ENCODE results near the gene OR4K2. TPM values are rescaled to one million over a fixed set of nuclear protein-coding genes. Genes with fewer than 3 reads are reported as not detected.
"Not testable (repeated sequence)": the region's sequence is repeated elsewhere in the genome, so short reads cannot be mapped to it uniquely, and the experiment has no call there.

The OR4K2 gene
- total RNA-seq, 1 experiment from 2014 or later = not detected

DNA sequence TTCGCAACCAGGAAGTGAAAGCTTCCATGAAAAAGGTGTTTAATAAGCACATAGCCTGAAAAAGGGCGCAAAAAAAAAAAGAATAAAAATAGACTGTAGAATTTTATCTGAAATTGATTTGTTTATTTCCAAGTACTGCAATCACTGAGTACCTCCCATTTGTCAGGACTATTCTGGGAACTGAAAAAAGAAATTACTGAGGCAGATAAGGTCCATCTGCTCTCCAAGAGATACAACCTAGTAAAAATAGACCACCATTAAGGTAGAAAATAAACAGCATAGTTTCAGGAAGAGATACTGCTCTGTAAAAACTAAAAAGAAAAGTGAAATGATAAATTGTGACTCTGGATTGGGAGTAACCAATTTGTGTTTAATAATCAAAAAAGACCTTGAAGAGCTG is 46.6 kb upstream of the OR4K2 start:
- H3K79me1 ChIP-seq (ENCODE audit: insufficient read depth, low read depth, low read length, poor library complexity, severe bottlenecking) = no peaks in the 10 kb centered on the region
- H4K5ac ChIP-seq (ENCODE audit: insufficient read length, low read depth, low read length) = no peak overlapping the region
- no peaks in the 10 kb centered on the region for H4K20me1 ChIP-seq (ENCODE audit: control insufficient read depth, insufficient read depth, insufficient read length)
- no peak overlapping the region for H3K18ac ChIP-seq (ENCODE audit: insufficient read length, low read depth, low read length)
- peaks cover 77% of the 10 kb centered on the region for H3K9me3 ChIP-seq (ENCODE audit: control insufficient read depth, low read depth, low read length)
- no peak overlapping the region for H3K23ac ChIP-seq (ENCODE audit: insufficient read length, low read depth, low read length)
- H4K91ac ChIP-seq (ENCODE audit: insufficient read length, low read depth, low read length) = no peak overlapping the region
- H4K8ac ChIP-seq (replicated peaks; ENCODE audit: insufficient read length, low read depth, low read length) = no peak overlapping the region
- no peaks in the 10 kb centered on the region for H3K79me2 ChIP-seq (ENCODE audit: insufficient read depth, low read length)
- no peak overlapping the region for H3K4ac ChIP-seq (ENCODE audit: low read depth, low read length)
- TF ChIP-seq, protein P1, sequence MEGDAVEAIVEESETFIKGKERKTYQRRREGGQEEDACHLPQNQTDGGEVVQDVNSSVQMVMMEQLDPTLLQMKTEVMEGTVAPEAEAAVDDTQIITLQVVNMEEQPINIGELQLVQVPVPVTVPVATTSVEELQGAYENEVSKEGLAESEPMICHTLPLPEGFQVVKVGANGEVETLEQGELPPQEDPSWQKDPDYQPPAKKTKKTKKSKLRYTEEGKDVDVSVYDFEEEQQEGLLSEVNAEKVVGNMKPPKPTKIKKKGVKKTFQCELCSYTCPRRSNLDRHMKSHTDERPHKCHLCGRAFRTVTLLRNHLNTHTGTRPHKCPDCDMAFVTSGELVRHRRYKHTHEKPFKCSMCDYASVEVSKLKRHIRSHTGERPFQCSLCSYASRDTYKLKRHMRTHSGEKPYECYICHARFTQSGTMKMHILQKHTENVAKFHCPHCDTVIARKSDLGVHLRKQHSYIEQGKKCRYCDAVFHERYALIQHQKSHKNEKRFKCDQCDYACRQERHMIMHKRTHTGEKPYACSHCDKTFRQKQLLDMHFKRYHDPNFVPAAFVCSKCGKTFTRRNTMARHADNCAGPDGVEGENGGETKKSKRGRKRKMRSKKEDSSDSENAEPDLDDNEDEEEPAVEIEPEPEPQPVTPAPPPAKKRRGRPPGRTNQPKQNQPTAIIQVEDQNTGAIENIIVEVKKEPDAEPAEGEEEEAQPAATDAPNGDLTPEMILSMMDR (conservative IDR thresholded peaks at IDR 0.05) = no peak
- no peak overlapping the region for H3T11ph ChIP-seq (ENCODE audit: low read length)
- H2AFZ ChIP-seq (ENCODE audit: low read length) = no peak overlapping the region
- peaks cover 0 to 21% of the 10 kb centered on the region in 2 experiments for H3K9me3 Mint-ChIP-seq
- no peaks in the 10 kb centered on the region for H3K27me3 Mint-ChIP-seq (ENCODE audit: low read depth)
- H3K9ac ChIP-seq (ENCODE audit: extremely low read depth, insufficient read length, low read length) = no peak overlapping the region
- no peak overlapping the region for H2AK5ac ChIP-seq (ENCODE audit: insufficient read length, low read length)
- H2BK120ac ChIP-seq (ENCODE audit: low read depth, low read length, poor library complexity, severe bottlenecking) = no peak overlapping the region
- H3K4me2 ChIP-seq (ENCODE audit: insufficient read depth, insufficient read length, low read length) = no peak overlapping the region
- H3K4me1 Mint-ChIP-seq = no peaks in the 10 kb centered on the region
- H3K27ac Mint-ChIP-seq = no peak overlapping the region
- H3K4me3 Mint-ChIP-seq = no peak overlapping the region
- H3K56ac ChIP-seq (ENCODE audit: insufficient read length, low read depth, low read length) = no peak overlapping the region
- no peak overlapping the region for H3K14ac ChIP-seq (ENCODE audit: insufficient read depth, low read length)
- DNase-seq = no peak
- no peaks in the 10 kb centered on the region for H3K27me3 ChIP-seq (ENCODE audit: insufficient read depth, low read length)
- H2BK20ac ChIP-seq (ENCODE audit: low read depth, low read length, poor library complexity, severe bottlenecking) = no peak overlapping the region
- H3K23me2 ChIP-seq (ENCODE audit: insufficient read length, low read depth, low read length, poor library complexity, severe bottlenecking) = no peaks in the 10 kb centered on the region
- no peak overlapping the region for H3K27ac ChIP-seq (ENCODE audit: insufficient read length, low read depth, low read length)
- H3K36me3 Mint-ChIP-seq (ENCODE audit: insufficient read depth in 1 of 3, low read depth in 3 of 3) = peaks cover 6 to 35% (median 9%) of the 10 kb centered on the region in 3 experiments; a peak in 6 of 7 replicates
- WGBS (ENCODE audit: extremely low coverage, insufficient read length, low lambda C conversion rate) = no CpG with 5 or more reads among the region's 2 CpGs
- H3K4me1 ChIP-seq (ENCODE audit: insufficient read depth, low read length) = no peaks in the 10 kb centered on the region
- H2BK12ac ChIP-seq (ENCODE audit: insufficient read length, low read depth, low read length) = no peak overlapping the region
- no peak overlapping the region for H2BK15ac ChIP-seq (ENCODE audit: low read depth, low read length)
- no peak overlapping the region for H2BK5ac ChIP-seq (ENCODE audit: insufficient read length, low read length)

DNA sequence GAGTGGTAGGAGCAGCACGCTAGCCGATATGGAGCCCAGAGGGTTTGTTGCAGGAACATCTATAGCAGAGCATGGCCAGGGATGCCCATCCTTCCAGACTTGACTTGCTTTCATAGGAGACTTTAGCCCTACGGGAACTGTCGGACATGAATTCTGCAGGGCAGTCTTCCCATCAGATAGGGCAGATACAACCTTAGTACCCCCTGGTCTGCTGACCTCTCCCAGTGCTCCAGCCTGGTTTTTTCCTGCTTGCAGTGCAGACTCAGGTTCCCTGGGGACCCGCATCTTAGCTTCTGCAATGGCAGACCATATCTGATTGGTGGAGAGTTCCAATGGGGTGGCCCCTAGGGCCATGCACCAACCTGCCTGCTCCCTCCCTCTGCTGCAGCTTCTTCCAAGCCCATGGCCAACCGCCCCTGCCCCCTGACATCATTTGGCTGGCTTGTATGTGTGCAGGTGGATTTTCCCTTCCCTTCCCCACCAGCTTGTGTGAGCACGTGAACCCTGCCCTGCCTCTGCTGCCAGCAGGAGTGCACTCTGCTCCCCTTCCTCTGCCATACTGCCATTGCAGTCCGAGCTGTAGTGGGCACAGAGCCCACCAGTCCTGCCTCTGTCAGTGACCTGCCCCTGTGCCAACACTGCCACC is 40.6 kb upstream of the OR4K2 start:
- not testable (repeated sequence) for H2BK12ac ChIP-seq (ENCODE audit: insufficient read length, low read depth, low read length); H4K20me1 ChIP-seq (ENCODE audit: control insufficient read depth, insufficient read depth, insufficient read length); H3K4ac ChIP-seq (ENCODE audit: low read depth, low read length); H2BK20ac ChIP-seq (ENCODE audit: low read depth, low read length, poor library complexity, severe bottlenecking); H3K14ac ChIP-seq (ENCODE audit: insufficient read depth, low read length); H2BK120ac ChIP-seq (ENCODE audit: low read depth, low read length, poor library complexity, severe bottlenecking); H3K27me3 ChIP-seq (ENCODE audit: insufficient read depth, low read length); DNase-seq; H3T11ph ChIP-seq (ENCODE audit: low read length); H3K79me1 ChIP-seq (ENCODE audit: insufficient read depth, low read depth, low read length, poor library complexity, severe bottlenecking); H4K8ac ChIP-seq (replicated peaks; ENCODE audit: insufficient read length, low read depth, low read length); H3K27me3 Mint-ChIP-seq (ENCODE audit: low read depth); H3K4me1 Mint-ChIP-seq; H2BK15ac ChIP-seq (ENCODE audit: low read depth, low read length); H2AFZ ChIP-seq (ENCODE audit: low read length); H4K5ac ChIP-seq (ENCODE audit: insufficient read length, low read depth, low read length); H3K18ac ChIP-seq (ENCODE audit: insufficient read length, low read depth, low read length); H3K23me2 ChIP-seq (ENCODE audit: insufficient read length, low read depth, low read length, poor library complexity, severe bottlenecking); H3K9ac ChIP-seq (ENCODE audit: extremely low read depth, insufficient read length, low read length); H2AK5ac ChIP-seq (ENCODE audit: insufficient read length, low read length); H3K4me1 ChIP-seq (ENCODE audit: insufficient read depth, low read length); H2BK5ac ChIP-seq (ENCODE audit: insufficient read length, low read length); H3K56ac ChIP-seq (ENCODE audit: insufficient read length, low read depth, low read length); H3K4me2 ChIP-seq (ENCODE audit: insufficient read depth, insufficient read length, low read length); H3K27ac ChIP-seq (ENCODE audit: insufficient read length, low read depth, low read length); H3K23ac ChIP-seq (ENCODE audit: insufficient read length, low read depth, low read length); H3K4me3 Mint-ChIP-seq; H3K79me2 ChIP-seq (ENCODE audit: insufficient read depth, low read length); H3K27ac Mint-ChIP-seq; H4K91ac ChIP-seq (ENCODE audit: insufficient read length, low read depth, low read length)
- peaks cover 6 to 26% (median 15%) of the 10 kb centered on the region in 3 experiments for H3K36me3 Mint-ChIP-seq (ENCODE audit: insufficient read depth in 1 of 3, low read depth in 3 of 3)
- peaks cover 86% of the 10 kb centered on the region for H3K9me3 ChIP-seq (ENCODE audit: control insufficient read depth, low read depth, low read length)
- no CpG with 5 or more reads among the region's 8 CpGs for WGBS (ENCODE audit: extremely low coverage, insufficient read length, low lambda C conversion rate)
- peaks cover 0 to 15% of the 10 kb centered on the region in 2 experiments for H3K9me3 Mint-ChIP-seq

Measured in H9 (cell line).